ENCODE results near the gene CGB1.
"Not testable (repeated sequence)": the region's sequence is repeated elsewhere in the genome, so short reads cannot be mapped to it uniquely, and the experiment has no call there.

The CGB1 gene

GRCh38 chr19:49036815-49037214 lies at the start of gene CGB1:
Gene CGB1 (minus strand): TSS chr19:49036895. CDS start chr19:49036711, 184 bp downstream.
- DNase-seq = not testable (repeated sequence)

- DNase-seq = no peak
Observed at GRCh38 chr19:49086296-49086695, 49.6 kb upstream of the CGB1 start.

DNA sequence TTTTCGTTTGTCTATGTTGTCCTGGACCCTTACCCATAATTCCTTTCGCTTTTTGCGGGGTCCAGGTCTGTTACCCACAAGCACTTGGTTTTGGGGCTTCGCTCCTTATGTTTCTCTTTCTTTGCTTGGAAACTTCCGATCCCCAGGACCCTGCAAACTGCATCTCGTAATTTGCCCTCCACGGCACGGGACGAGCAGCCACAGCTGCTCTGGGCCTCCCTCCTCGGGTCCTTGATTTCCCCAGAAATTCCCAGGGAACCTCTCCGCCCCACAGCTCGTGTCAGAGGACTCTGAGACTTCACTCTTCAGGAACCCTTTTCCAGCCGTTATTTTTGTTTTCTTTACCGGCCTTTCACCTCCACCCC lies 49.2 kb upstream of the CGB1 start:
- peak in 1 of 56 donors; percentile 12 for DNase-seq

DNA sequence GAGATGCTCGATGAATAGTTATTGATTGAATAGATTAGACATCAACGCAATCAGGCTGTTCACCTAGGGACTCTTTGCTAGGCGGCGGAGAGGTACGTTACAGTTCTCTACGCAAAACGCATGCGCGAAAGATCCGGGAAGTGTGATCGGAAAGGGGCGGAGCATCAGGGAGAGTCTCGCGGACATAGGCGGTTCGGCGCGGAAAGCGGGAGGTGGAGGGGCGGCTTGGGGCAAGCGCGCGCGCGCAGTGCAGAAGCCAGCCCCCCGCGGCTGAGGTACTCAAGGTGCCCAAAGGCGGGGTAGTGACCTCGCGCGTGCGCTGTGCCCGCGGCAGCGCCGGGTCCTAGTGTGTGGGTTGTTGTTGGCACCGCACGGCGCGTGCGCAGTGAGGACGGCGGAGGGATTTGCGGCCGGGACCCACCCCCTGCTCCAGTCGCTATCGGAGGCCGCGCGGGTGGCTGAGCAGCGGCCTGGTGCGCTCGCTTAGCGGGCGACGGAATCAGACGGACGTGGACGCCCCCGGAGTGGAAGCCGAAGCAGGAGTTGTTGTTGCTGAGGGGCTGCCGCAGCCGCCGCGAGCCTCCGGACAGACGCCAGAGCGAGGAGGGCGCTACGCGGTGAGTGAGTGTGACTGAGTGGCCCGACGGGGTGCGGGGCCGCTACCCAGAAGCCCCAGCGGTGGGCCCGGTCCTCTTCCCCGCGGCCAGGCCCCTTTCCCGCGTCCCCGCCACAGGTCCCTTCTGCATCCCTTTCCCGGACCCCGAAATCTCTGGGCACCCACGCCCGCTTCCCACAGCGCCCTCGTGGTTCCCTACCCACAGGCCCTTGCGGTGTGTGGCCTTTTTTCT lies 48.5 kb upstream of the CGB1 start, which contains the start of gene SNRNP70:
TSS of gene SNRNP70 (plus strand) at position 432 of the 848 bp plus-strand sequence. CDS start 964 bp downstream, outside the sequence.
- peak; percentile 89 to 100 (median 96) for DNase-seq

DNA sequence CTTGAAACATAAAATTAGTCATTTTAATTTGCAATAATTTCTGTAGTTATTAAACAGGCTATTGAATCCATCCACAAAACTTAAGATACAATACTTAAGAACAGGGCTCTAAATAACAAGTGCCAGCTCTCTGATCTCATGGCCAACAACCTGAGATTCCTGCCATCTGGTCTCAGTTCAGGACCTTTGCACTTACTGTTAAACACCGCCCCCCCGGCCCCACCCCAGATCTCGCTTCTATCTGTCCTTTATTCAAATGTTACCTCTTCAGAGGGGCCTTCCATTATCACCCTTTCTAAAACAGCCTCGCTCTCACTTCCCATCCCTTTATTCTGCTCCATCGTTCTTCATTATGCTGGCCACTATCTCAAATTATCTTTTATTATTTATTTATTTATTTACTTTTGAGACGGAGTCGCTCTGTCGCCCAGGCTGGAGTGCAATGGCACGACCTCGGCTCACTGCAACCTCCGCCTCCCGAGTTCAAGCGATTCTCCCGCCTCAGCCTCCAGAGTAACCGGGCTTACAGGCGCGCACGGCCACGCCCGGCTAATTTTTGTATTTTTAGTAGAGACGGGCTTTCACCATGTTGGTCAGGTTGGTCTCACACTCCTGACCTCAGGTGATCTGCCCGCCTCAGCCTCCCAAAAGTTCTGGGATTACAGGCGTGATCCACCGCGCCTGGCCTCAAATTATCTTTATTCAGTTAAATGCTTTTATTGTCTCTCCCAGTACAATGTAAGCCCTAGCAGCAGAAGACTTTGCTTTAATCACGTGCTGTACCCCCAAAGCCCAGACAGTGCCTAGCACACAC lies 47.7 kb upstream of the CGB1 start:
- peak in 1 of 56 donors; percentile 53 for DNase-seq

DNA sequence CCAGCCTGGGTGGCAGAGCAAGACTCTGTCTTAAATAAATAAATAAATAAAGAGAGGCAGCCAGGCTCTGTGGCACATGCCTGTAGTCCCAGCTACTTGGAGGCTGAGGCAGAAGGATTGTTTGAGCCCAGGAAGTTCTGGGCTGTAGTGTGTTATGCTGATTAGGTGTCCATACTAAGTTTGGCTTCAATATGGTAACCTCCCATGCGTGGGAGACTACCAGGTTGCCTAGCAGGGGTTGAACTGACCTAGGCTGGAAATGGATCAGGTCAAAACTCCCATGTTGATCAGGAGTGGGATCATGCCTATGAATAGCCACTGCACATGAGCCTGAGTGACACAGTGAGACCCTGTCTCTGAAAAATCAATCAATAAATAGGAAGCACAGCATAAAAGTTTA lies 44.6 kb upstream of the CGB1 start:
- DNase-seq = no peak

DNA sequence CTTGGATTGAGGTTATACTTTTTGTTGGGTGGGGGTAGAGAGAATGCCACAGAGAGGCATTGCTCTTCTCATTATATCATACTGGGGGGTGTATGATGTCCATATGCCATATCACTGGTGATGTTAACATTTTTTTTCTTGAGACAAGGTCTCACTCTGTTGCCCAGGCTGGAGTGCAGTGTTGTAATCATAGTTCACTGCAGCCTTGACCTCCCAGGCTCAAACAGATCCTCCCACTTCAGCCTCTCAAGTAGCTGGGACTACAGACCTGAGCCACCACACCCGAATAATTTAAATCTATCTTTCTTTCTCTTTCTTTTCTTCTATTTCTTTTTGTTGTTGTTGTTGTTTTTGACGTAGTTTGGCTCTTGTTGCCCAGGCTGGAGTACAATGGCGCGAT lies 43.7 kb upstream of the CGB1 start:
- no peak for DNase-seq

DNA sequence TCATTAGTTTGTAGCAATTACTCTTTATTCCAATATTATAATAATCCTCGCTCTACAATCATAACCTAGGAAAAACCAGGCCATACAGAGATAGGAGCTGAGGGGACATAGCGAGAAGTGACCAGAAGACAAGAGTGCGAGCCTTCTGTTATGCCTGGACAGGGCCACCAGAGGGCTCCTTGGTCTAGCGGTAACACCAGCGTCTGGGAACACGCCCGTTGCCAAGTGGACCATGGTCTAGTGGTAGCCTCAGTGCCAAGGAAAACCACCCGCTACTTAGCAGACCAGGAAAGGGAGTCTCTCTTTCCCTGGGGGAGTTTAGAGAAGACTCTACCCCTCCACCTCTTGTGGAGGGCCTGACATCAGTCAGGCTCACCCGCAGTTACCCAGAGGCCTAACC lies 38.2 kb upstream of the CGB1 start:
- peak in 33 of 56 donors; percentile 2 to 73 (median 32) for DNase-seq

GRCh38 chr19:49073514-49074378 lies 37.1 kb upstream of the CGB1 start:
- DNase-seq = no peak

- DNase-seq = no peak
Observed at GRCh38 chr19:49071860-49072547, 35.3 kb upstream of the CGB1 start.

DNA sequence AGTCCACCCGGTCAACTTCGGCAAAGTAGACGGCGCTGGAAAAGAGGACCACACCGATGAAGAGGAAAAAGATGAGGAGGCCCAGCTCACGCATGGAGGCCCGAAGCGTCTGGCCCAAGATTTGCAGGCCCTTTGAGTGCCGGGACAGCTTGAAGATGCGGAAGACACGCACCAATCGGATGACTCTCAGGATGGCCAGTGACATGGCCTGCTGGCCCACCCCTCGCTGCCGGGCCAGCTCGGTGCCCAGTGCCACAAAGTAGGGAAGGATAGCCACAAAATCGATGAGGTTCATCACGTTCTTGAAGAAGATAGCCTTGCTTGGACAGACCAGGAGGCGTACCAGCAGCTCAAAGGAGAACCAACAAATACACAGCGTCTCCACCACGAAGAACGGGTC lies 33.7 kb upstream of the CGB1 start:
- DNase-seq = no peak

DNA sequence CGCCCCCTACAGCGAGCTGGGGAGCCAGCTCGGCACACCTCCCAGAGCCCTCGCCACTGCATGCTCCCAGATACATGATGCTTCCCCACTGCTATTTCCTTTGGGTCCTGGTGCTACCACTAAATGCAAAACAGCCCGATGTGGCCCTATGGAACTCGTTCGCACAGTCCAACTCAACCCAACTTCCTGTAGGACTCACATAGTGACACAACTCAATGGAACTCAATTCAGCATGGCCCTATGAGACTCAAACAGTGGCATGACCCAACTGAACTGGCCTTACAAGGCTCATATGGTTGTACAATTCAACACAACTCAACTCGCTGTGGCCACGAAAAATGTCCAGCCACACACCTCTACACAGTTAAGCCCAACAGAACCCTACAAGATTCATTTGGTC lies 32.3 kb upstream of the CGB1 start:
- no peak for DNase-seq

DNA sequence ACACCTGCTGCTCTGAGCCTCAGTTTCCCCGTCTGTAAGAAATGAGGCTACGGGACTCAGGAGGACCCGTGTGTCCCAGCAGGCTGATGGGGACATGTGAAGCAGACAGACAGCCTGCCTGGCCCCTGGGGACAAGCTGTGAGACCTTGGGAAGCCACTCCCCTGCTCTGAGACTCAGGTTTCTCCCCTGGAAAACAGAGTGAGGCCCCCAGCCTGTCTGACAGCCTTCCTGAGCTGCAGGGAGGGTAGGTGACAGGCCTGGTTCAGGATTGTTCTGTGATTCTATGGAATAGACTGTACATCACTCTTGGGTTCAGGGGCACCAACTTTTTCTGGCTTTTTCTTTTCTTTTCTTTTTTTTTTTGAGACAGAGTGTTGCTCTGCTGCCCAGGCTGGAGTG lies 30.9 kb upstream of the CGB1 start:
- DNase-seq = no peak

DNA sequence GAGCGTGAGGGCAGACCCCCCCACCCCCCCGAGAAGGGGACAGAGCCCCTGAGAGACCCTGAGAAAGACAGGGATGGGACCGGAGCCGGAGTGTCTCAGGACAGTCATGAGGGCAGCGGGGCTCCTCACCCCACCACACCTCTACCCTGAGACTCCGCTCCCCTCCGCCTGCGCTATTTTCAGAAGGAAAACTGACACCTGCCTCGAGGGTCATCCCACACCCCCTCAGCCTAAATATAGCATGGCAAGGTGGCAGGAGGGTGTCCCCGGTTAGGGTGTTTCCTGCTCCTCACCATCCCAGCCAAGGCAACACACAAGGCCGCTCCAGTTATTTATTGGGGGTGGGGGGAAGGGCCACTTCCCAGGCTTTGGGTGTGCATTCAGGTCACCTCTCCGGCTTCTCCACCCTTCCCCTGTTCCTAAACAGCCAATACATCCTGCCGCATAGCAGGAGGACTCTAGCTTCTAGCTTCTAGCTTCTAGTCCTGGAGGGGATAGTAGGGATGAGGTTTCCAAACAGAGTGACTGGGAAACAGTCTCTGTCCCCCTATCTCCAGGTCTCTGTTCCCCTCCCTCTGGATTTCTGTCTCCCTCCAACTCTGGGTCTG lies 29.3 kb upstream of the CGB1 start:
- no peak for DNase-seq

DNA sequence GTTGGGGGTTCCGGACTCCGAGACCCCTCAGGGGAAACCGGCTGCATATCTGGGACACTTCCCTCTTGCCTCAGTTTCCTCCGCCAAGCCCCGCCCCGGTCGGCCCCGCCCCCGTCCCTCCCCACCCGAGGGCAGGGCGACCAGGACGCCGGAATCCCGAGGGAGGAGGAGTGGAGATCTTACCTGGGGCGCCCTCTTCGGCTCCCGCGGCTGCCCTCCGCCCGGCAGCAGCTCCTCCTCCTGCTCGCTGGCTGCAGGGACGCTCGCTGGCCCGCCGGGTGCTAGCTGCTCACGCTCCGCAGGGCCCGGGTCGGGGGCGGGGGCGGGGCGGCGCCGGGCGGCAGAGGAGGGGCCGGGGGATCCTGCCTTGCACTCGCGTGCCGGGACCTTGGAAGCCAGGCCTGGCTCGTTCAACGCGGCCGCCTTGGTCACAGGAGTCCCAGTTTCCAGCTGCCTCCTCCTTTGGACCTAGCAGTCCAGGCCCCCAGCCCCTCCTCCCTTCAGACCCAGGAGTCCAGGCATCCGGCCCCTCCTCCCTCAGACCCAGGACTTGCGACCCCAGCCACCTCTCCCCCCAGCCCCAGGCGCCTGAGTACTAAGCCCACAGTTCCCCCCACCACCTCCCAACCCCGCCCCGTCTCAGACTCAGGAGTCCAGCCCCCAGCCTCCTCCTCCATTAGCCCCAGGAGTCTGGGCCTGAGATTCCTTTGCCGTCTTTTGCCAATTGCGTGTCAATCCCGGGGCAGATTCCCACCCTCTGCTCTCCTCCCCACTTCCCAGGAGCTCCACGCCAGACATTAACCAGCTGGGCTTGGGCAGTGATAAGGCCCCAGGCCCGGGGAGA lies 28.3 kb upstream of the CGB1 start, which contains the start of gene NTF4:
TSS of gene NTF4 (minus strand) at position 51 of the 844 bp plus-strand sequence. CDS start 2,821 bp downstream, outside the sequence.
- DNase-seq = no peak

GRCh38 chr19:49064029-49064629 lies 27.4 kb upstream of the CGB1 start:
- DNase-seq = no peak

- no peak for DNase-seq
Observed at GRCh38 chr19:49061445-49061844, 24.8 kb upstream of the CGB1 start.

GRCh38 chr19:49061000-49061399 lies 24.3 kb upstream of the CGB1 start:
- no peak for DNase-seq

DNA sequence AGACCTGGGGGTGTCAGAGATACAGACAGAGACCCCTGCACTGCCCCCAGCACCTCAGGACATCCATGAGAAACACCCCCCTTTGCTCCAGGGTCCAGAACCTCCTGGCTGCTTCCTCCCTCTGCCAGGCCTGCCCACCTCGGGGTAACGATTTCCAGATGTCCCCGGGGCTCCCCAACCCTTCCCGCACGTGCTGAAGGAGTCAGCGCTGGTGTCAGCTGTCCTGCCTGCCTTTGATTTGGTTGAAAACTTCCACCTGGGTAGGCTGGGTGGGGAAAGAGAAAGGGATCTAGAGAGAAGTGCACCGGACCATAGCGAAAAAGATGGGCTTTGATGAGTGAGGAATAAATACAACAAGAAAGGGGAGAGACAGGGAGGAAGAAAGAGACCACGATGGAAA lies 22.4 kb upstream of the CGB1 start:
- no peak for DNase-seq
